Gastroesophageal sphincter (tissue), 4 donors: ENCODE measurements around the gene TCERG1. TPM values are rescaled to one million over a fixed set of nuclear protein-coding genes. Genes with fewer than 3 reads are reported as not detected.

ENCODE experiments used
- ATAC-seq: fragments of 150-250 bp; one replicate; pipeline ENCODE4 v1.9.1; 2016; ENCODE audit warnings: mild to moderate bottlenecking, moderate library complexity
- H3K27ac ChIP-seq, 4 donors: fragments of 200-600 bp; sonication (generic) in 3 of 4; 1 replicate in 3 of 4; 2 replicates in 1 of 4; pipeline ENCODE4 v1.5.1; 2016 to 2019
- H3K27me3 ChIP-seq: fragments of 200-600 bp; sonication (generic); one replicate; pipeline ENCODE4 v1.5.1; 2019
- H3K36me3 ChIP-seq, 2 donors: fragments of 200-600 bp; sonication (generic); one replicate each; pipeline ENCODE4 v1.5.1; 2019; ENCODE audit warnings: control low read depth in 1 of 2
- H3K4me1 ChIP-seq, 3 donors: fragments of 200-600 bp; sonication (generic); 1 replicate in 2 of 3; 2 replicates in 1 of 3; pipeline ENCODE4 v1.5.1; 2016 to 2019; ENCODE audit warnings: control low read depth in 2 of 3
- H3K4me3 ChIP-seq, 2 donors: fragments of 200-600 bp; sonication (generic); one replicate each; pipeline ENCODE4 v1.5.1; 2019; ENCODE audit warnings: mild to moderate bottlenecking in 1 of 2, moderate library complexity in 1 of 2
- H3K9me3 ChIP-seq, 3 donors: fragments of 200-600 bp; sonication (generic); one replicate each; pipeline ENCODE4 v1.5.1; 2017 to 2019; ENCODE audit warnings: control low read depth in 2 of 3
- EP300 ChIP-seq: sonication (generic); formaldehyde crosslinking; IDR thresholded peaks from one replicate; pipeline ENCODE4 v1.6.1; 2017; ENCODE audit warnings: antibody characterized with exemption, mild to moderate bottlenecking
- POLR2A ChIP-seq, 2 donors: fragments of 450-650 bp; IDR thresholded peaks; one replicate each; pipeline ENCODE4 v1.6.1; 2017; ENCODE audit warnings: antibody characterized with exemption in 2 of 2, mild to moderate bottlenecking in 2 of 2, moderate library complexity in 1 of 2
- POLR2AphosphoS5 ChIP-seq: sonication (generic); formaldehyde crosslinking; IDR thresholded peaks from one replicate; pipeline ENCODE4 v1.6.1; 2017; ENCODE audit warnings: antibody characterized with exemption
- WGBS, 2 donors: methylation state at CpG; one replicate each; pipeline ENCODE4 v1.1.5; 2018; ENCODE audit warnings: low coverage in 1 of 2; 5-methylcytosine and 5-hydroxymethylcytosine counted together
- total RNA-seq, 4 donors: library from RNA; depleted of rRNA; stranded (reverse); fragments of >200 nt; gene quantifications; one replicate each; pipeline ENCODE4 v1.1.0, GENCODE V29; 2016
- TF ChIP-seq, protein P1 (sequence below), 4 experiments: fragments of 200-600 bp in 2 of 4; fragments of 450-650 bp in 2 of 4; sonication (generic) in 1 of 4; IDR thresholded peaks; one replicate each; pipeline ENCODE4 v1.5.1; 2017 to 2019; ENCODE audit warnings: antibody characterized with exemption in 4 of 4, mild to moderate bottlenecking in 2 of 4, moderate library complexity in 2 of 4

Gene TCERG1
- total RNA-seq, 4 donors from 2014 or later = 19.8 to 66.9 (median 41.2) TPM

DNA sequence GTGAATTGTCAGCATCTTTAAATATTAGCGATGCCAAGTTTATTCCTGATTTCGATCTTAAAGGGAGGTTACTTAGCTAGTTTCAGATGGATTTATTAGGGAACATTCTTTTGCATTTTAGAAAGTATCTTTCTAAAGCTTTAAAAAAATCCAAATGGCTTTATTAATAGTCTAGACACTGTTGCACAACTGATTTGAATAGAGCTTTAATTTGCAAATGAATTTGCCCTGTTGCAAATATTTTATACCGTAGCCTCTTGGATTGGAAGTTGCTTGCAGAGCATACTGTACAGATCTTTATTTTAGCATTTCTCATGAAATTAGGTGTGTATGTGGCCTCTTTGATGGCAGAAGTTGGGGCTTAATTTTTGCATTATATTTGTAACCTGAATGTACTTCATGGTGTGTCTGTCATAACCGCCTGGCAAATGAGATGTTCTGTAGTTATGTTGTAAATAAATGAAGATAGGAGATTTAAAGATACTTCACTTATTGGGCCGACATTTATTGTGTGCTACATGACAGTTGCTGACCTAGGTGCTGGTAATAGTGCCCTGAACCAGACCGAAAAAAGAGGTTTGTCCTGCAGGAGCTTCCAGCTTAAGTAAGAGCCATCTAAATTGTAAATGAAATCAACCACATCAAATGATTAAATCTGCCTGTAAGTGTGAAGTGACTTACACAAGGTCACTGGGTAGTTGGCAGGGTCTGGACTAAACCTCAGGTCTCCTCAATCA, 1.8 kb downstream of the TCERG1 start:
- peaks cover 0 to 57% (median 18%) of the 10 kb centered on the region in 3 donors for H3K4me1 ChIP-seq
- WGBS, 2 donors = 64 to 76% methylated on average over 6 of the region's 6 CpGs
- no peaks in the 10 kb centered on the region for H3K36me3 ChIP-seq
- H3K27me3 ChIP-seq = no peaks in the 10 kb centered on the region
- H3K9me3 ChIP-seq = no peaks in the 10 kb centered on the region
- peak overlapping the region in 1 of 2 donors; percentile 92 for H3K4me3 ChIP-seq
- no peak for ATAC-seq
- TF ChIP-seq POLR2AphosphoS5 (no peak), EP300 (no peak), POLR2A (IDR thresholded peaks at IDR 0.05) (no peak)
- TF ChIP-seq, protein P1, sequence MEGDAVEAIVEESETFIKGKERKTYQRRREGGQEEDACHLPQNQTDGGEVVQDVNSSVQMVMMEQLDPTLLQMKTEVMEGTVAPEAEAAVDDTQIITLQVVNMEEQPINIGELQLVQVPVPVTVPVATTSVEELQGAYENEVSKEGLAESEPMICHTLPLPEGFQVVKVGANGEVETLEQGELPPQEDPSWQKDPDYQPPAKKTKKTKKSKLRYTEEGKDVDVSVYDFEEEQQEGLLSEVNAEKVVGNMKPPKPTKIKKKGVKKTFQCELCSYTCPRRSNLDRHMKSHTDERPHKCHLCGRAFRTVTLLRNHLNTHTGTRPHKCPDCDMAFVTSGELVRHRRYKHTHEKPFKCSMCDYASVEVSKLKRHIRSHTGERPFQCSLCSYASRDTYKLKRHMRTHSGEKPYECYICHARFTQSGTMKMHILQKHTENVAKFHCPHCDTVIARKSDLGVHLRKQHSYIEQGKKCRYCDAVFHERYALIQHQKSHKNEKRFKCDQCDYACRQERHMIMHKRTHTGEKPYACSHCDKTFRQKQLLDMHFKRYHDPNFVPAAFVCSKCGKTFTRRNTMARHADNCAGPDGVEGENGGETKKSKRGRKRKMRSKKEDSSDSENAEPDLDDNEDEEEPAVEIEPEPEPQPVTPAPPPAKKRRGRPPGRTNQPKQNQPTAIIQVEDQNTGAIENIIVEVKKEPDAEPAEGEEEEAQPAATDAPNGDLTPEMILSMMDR (IDR thresholded peaks at IDR 0.05) = no peak
- H3K27ac ChIP-seq = no peak overlapping the region

DNA sequence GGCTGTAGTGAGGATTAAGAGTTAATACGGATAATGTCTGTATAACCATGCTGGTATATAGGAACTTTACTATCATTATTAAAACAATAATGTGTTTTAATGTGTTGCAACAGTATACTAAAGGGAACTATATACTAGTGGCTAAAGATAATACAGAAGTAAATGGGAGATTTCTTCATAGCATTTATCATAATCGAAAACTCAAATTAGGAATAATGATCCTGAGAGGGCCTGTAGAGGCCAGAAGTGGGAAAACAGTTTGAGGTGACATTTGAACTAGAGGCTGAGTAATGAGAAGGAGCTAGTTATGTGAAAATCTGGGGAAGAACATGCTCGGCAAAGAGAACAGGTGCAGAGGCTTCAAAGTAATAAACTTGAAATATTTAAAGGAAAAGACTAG, 2.9 kb downstream of the TCERG1 start:
- peaks cover 0 to 4% of the 10 kb centered on the region in 2 donors for H3K36me3 ChIP-seq
- ATAC-seq = no peak
- TF ChIP-seq POLR2AphosphoS5 (no peak), POLR2A (IDR thresholded peaks at IDR 0.05) (no peak), EP300 (no peak)
- TF ChIP-seq, protein P1 (IDR thresholded peaks at IDR 0.05) = no peak
- no peaks in the 10 kb centered on the region for H3K27me3 ChIP-seq
- H3K9me3 ChIP-seq = no peaks in the 10 kb centered on the region
- H3K4me3 ChIP-seq = no peak overlapping the region
- WGBS, 2 donors = 60 to 68% methylated on average over 3 of the region's 3 CpGs
- H3K27ac ChIP-seq = no peak overlapping the region
- H3K4me1 ChIP-seq = peaks cover 0 to 65% (median 18%) of the 10 kb centered on the region in 3 donors

DNA sequence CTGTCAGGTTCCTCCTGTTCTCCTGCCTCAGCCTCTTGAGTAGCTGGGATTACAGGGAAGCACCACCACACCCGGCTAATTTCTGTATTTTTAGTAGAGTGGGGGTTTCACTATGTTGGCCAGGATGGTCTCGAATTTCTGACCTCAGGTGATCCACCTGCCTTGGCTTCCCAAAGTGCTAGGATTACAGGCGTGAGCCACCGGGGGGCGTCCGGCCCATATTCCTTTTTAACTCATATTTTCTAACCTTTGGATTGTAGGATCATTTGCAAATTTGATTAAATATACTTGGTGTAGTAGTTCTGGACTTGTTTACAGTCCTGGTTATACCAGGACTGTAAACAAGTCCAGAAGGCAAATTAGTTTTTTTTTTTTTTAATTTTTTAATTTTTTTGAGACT, 4.3 kb downstream of the TCERG1 start:
- Histone ChIP-seq H3K27me3 (no peaks in the 10 kb centered on the region), H3K27ac (no peak overlapping the region), H3K4me3 (no peak overlapping the region), H3K36me3 (peaks cover 0 to 18% of the 10 kb centered on the region in 2 donors), H3K4me1 (peaks cover 0 to 65% (median 18%) of the 10 kb centered on the region in 3 donors), H3K9me3 (no peaks in the 10 kb centered on the region)
- TF ChIP-seq POLR2AphosphoS5 = no peak
- TF ChIP-seq POLR2A (IDR thresholded peaks at IDR 0.05) = no peak
- TF ChIP-seq EP300 = no peak
- TF ChIP-seq, protein P1 (IDR thresholded peaks at IDR 0.05) = no peak
- ATAC-seq = no peak
- 86% methylated on average over 6 of the region's 6 CpGs; no CpG with 5 or more reads in 1 of the 2 donors for WGBS, 2 donors

DNA sequence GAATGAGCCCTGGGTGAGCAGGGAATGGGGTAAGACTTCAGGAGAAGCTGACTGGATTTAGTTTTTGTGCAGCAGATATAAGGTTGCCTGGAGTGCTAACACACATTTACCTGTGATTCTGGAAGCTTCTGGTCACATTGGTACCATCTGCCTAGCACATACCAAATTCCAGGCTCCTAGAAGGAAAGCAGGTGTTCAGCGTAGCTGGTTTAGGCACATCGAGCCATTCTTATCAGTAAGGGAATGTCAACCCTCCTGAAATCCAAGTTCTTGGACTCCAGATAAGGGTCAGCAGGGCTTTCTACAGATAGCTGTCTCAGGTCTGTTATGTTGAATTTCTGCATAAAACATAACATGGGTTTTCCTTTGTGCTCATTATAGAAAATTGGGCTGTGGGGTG, 10.3 kb downstream of the TCERG1 start:
- Histone ChIP-seq H3K27ac (no peak overlapping the region), H3K4me1 (peaks cover 0 to 19% (median 0%) of the 10 kb centered on the region in 3 donors), H3K4me3 (no peak overlapping the region), H3K9me3 (no peaks in the 10 kb centered on the region), H3K27me3 (no peaks in the 10 kb centered on the region), H3K36me3 (peaks cover 0 to 77% of the 10 kb centered on the region in 2 donors)
- TF ChIP-seq, protein P1 (IDR thresholded peaks at IDR 0.05) = no peak
- TF ChIP-seq POLR2A (IDR thresholded peaks at IDR 0.05) (no peak), EP300 (no peak), POLR2AphosphoS5 (no peak)
- ATAC-seq = no peak
- WGBS, 2 donors = 79 to 93% methylated on average over 2 of the region's 2 CpGs

DNA sequence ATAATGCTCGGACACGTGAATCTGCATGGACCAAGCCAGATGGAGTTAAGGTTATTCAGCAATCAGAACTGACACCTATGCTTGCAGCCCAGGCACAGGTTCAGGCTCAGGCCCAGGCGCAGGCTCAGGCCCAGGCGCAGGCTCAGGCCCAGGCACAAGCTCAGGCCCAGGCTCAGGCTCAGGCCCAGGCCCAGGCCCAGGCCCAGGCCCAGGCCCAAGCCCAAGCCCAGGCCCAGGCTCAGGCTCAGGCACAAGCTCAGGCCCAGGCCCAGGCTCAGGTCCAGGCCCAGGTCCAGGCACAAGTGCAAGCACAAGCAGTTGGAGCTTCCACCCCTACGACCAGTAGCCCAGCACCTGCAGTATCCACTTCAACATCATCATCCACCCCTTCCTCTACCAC, 11.8 kb downstream of the TCERG1 start:
- TF ChIP-seq, protein P1 (IDR thresholded peaks at IDR 0.05) = no peak
- TF ChIP-seq POLR2A (IDR thresholded peaks at IDR 0.05) (no peak), EP300 (no peak), POLR2AphosphoS5 (no peak)
- Histone ChIP-seq H3K27ac (no peak overlapping the region), H3K4me1 (peaks cover 0 to 8% (median 0%) of the 10 kb centered on the region in 3 donors), H3K27me3 (no peaks in the 10 kb centered on the region), H3K9me3 (no peaks in the 10 kb centered on the region), H3K4me3 (no peak overlapping the region), H3K36me3 (peaks cover 0 to 90% of the 10 kb centered on the region in 2 donors)
- ATAC-seq = no peak
- 93 to 100% methylated on average over 2 to 3 of the region's 5 CpGs for WGBS, 2 donors
